Liver (tissue), 9 donors: Measurements from ENCODE around the gene ITIH5. TPM values are rescaled to one million over a fixed set of nuclear protein-coding genes. Genes with fewer than 3 reads are reported as not detected.

Experiments
- DNase-seq: peaks from one replicate; pipeline ENCODE4 v3.0.0-alpha.2; 2017; ENCODE audit warnings: low spot score
- H3K27ac ChIP-seq, 2 donors: one replicate each; pipeline ENCODE4 v1.7.0; 2013; ENCODE audit warnings: inconsistent platforms in 2 of 2, low read length in 2 of 2, control low read depth in 1 of 2, low read depth in 1 of 2, mild to moderate bottlenecking in 1 of 2
- H3K27me3 ChIP-seq, 4 donors: one replicate each; pipeline versions ENCODE4 v1.6.1 to v1.7.0; 2013; ENCODE audit warnings: low read length in 3 of 4, inconsistent platforms in 1 of 4, mild to moderate bottlenecking in 1 of 4, moderate library complexity in 1 of 4; ENCODE audit not compliant: control insufficient read depth in 4 of 4, insufficient read depth in 4 of 4
- H3K36me3 ChIP-seq, 4 donors: one replicate each; pipeline versions ENCODE4 v1.6.1 to v1.7.0; 2013; ENCODE audit warnings: low read length in 3 of 4, mild to moderate bottlenecking in 3 of 4, low read depth in 1 of 4, moderate library complexity in 1 of 4; ENCODE audit not compliant: control insufficient read depth in 4 of 4, insufficient read depth in 3 of 4
- H3K4me1 ChIP-seq, 4 donors: one replicate each; pipeline versions ENCODE4 v1.6.1 to v1.7.0; 2013; ENCODE audit warnings: low read length in 3 of 4, mild to moderate bottlenecking in 3 of 4, moderate library complexity in 1 of 4; ENCODE audit not compliant: control insufficient read depth in 4 of 4, insufficient read depth in 4 of 4
- H3K4me3 ChIP-seq, 3 donors: one replicate each; pipeline versions ENCODE4 v1.6.1 to v1.7.0; 2013; ENCODE audit warnings: low read length in 3 of 3, control low read depth in 1 of 3, low read depth in 1 of 3, mild to moderate bottlenecking in 1 of 3
- H3K9ac ChIP-seq, 2 donors: one replicate each; pipeline ENCODE4 v1.7.0; 2013; ENCODE audit warnings: low read length in 2 of 2, mild to moderate bottlenecking in 2 of 2, moderate library complexity in 2 of 2, control low read depth in 1 of 2, low read depth in 1 of 2
- H3K9me3 ChIP-seq, 4 donors: one replicate each; pipeline versions ENCODE4 v1.6.1 to v1.7.0; 2013; ENCODE audit warnings: low read length in 3 of 4; ENCODE audit not compliant: control insufficient read depth in 4 of 4
- EGR1 ChIP-seq, 2 donors: IDR thresholded peaks; 2 replicates each; pipeline ENCODE4 v1.6.1; 2016 to 2018; ENCODE audit warnings: antibody characterized with exemption in 2 of 2, low read depth in 2 of 2
- FOXA1 ChIP-seq: IDR thresholded peaks from 2 replicates; pipeline ENCODE4 v1.6.1; 2016; ENCODE audit warnings: antibody characterized with exemption
- FOXA2 ChIP-seq: IDR thresholded peaks from 2 replicates; pipeline ENCODE4 v1.6.1; 2016; ENCODE audit warnings: antibody characterized with exemption
- GABPA ChIP-seq, 2 donors: IDR thresholded peaks in 1 of 2; conservative IDR thresholded peaks in 1 of 2; 2 replicates each; pipeline ENCODE4 v1.6.1; 2016; ENCODE audit warnings: antibody characterized with exemption in 2 of 2, mild to moderate bottlenecking in 1 of 2, moderate library complexity in 1 of 2
- HNF4A ChIP-seq, 2 donors: conservative IDR thresholded peaks; 2 replicates each; pipeline ENCODE4 v1.6.1; 2016; ENCODE audit warnings: antibody characterized with exemption in 2 of 2, mild to moderate bottlenecking in 2 of 2
- HNF4G ChIP-seq: IDR thresholded peaks from 2 replicates; pipeline ENCODE4 v1.6.1; 2016; ENCODE audit warnings: antibody characterized with exemption
- JUND ChIP-seq, 2 donors: IDR thresholded peaks; 2 replicates each; pipeline ENCODE4 v1.6.1; 2016; ENCODE audit warnings: antibody characterized with exemption in 2 of 2
- NR2F2 ChIP-seq: IDR thresholded peaks from 2 replicates; pipeline ENCODE4 v1.6.1; 2016; ENCODE audit warnings: antibody characterized with exemption
- RAD21 ChIP-seq, 2 donors: IDR thresholded peaks; 2 replicates each; pipeline ENCODE4 v1.6.1; 2016; ENCODE audit warnings: antibody characterized with exemption in 2 of 2, mild to moderate bottlenecking in 2 of 2
- REST ChIP-seq: IDR thresholded peaks from 2 replicates; pipeline ENCODE4 v1.6.1; 2016; ENCODE audit warnings: antibody characterized with exemption, mild to moderate bottlenecking
- RXRA ChIP-seq, 2 donors: IDR thresholded peaks; 2 replicates each; pipeline ENCODE4 v1.6.1; 2017 to 2018; ENCODE audit warnings: antibody characterized with exemption in 2 of 2, mild to moderate bottlenecking in 1 of 2
- SP1 ChIP-seq: IDR thresholded peaks from 2 replicates; pipeline ENCODE4 v1.6.1; 2018; ENCODE audit warnings: antibody characterized with exemption, mild to moderate bottlenecking
- TAF1 ChIP-seq: conservative IDR thresholded peaks from 2 replicates; pipeline ENCODE4 v1.6.1; 2016; ENCODE audit warnings: antibody characterized with exemption, mild to moderate bottlenecking
- YY1 ChIP-seq: IDR thresholded peaks from 2 replicates; pipeline ENCODE4 v1.6.1; 2016; ENCODE audit warnings: antibody characterized with exemption, mild to moderate bottlenecking
- WGBS: extraction: QIAGEN DNeasy Blood & Tissue Kit; methylation state at CpG from one replicate; pipeline ENCODE4 v1.1.7; 2013; 5-methylcytosine and 5-hydroxymethylcytosine counted together
- polyA plus RNA-seq, 2 donors: library from polyadenylated mRNA; stranded (reverse) in 1 of 2; unstranded in 1 of 2; fragments of 200-250 nt in 1 of 2; fragments of >200 nt in 1 of 2; fragmentation: Nextera tagmentation in 1 of 2; extraction: Ambion mirVana in 1 of 2; gene quantifications; one replicate each; pipeline versions ENCODE4 v1.2.1 to v1.2.3, GENCODE V29; 2013 to 2015
- total RNA-seq, 2 donors: library from RNA; depleted of rRNA; stranded (reverse); fragments of >200 nt; gene quantifications; one replicate each; pipeline ENCODE4 v1.2.3, GENCODE V29; 2014
- TF ChIP-seq, protein P1 (sequence below): IDR thresholded peaks from 2 replicates; pipeline ENCODE4 v1.6.1; 2016; ENCODE audit warnings: antibody characterized with exemption
- TF ChIP-seq, protein P2 (sequence below): fragments of 150-350 bp; IDR thresholded peaks from 2 replicates; pipeline ENCODE4 v1.5.1; 2017; ENCODE audit warnings: improper control_type of control experiment, low read depth, low read length; ENCODE audit not compliant: missing input control
- TF ChIP-seq, protein P3 (sequence below): IDR thresholded peaks from 2 replicates; pipeline ENCODE4 v1.6.1; 2016; ENCODE audit warnings: antibody characterized with exemption
- TF ChIP-seq, protein P4 (sequence below): IDR thresholded peaks from 2 replicates; pipeline ENCODE4 v1.6.1; 2016; ENCODE audit warnings: antibody characterized with exemption
- donor health status: healthy.
- donor health status: healthy.
- donor health status: healthy.
- donor health status: healthy.
- donor health status: healthy.

Gene ITIH5
- total and polyA plus RNA-seq, 4 donors, result 0.60 to 1.3 (median 0.98) TPM

GRCh38 chr10:7527468-7527867, 139.3 kb downstream of the ITIH5 start:
- Histone ChIP-seq H3K9ac (no peak overlapping the region), H3K4me1 (no peaks in the 10 kb centered on the region), H3K9me3 (no peaks in the 10 kb centered on the region), H3K27ac (no peak overlapping the region), H3K27me3 (peaks cover 0 to 5% (median 1%) of the 10 kb centered on the region in 4 donors), H3K36me3 (no peaks in the 10 kb centered on the region), H3K4me3 (no peak overlapping the region)
- WGBS, result 93% methylated on average over 1 of the region's 1 CpG
- TF ChIP-seq SP1, result no peak
- no peak for TF ChIP-seq FOXA1
- TF ChIP-seq TAF1, result no peak
- TF ChIP-seq GABPA (IDR thresholded peaks at IDR 0.05 in 1 of 2, conservative IDR thresholded peaks at IDR 0.05 in 1 of 2), result no peak
- TF ChIP-seq RAD21 (IDR thresholded peaks at IDR 0.05), result no peak
- TF ChIP-seq EGR1 (IDR thresholded peaks at IDR 0.05; ENCODE audit: low read depth in 2 of 2), result no peak
- TF ChIP-seq, protein P1, sequence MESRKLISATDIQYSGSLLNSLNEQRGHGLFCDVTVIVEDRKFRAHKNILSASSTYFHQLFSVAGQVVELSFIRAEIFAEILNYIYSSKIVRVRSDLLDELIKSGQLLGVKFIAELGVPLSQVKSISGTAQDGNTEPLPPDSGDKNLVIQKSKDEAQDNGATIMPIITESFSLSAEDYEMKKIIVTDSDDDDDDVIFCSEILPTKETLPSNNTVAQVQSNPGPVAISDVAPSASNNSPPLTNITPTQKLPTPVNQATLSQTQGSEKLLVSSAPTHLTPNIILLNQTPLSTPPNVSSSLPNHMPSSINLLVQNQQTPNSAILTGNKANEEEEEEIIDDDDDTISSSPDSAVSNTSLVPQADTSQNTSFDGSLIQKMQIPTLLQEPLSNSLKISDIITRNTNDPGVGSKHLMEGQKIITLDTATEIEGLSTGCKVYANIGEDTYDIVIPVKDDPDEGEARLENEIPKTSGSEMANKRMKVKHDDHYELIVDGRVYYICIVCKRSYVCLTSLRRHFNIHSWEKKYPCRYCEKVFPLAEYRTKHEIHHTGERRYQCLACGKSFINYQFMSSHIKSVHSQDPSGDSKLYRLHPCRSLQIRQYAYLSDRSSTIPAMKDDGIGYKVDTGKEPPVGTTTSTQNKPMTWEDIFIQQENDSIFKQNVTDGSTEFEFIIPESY, result no peak
- TF ChIP-seq NR2F2, result no peak
- TF ChIP-seq, protein P2, sequence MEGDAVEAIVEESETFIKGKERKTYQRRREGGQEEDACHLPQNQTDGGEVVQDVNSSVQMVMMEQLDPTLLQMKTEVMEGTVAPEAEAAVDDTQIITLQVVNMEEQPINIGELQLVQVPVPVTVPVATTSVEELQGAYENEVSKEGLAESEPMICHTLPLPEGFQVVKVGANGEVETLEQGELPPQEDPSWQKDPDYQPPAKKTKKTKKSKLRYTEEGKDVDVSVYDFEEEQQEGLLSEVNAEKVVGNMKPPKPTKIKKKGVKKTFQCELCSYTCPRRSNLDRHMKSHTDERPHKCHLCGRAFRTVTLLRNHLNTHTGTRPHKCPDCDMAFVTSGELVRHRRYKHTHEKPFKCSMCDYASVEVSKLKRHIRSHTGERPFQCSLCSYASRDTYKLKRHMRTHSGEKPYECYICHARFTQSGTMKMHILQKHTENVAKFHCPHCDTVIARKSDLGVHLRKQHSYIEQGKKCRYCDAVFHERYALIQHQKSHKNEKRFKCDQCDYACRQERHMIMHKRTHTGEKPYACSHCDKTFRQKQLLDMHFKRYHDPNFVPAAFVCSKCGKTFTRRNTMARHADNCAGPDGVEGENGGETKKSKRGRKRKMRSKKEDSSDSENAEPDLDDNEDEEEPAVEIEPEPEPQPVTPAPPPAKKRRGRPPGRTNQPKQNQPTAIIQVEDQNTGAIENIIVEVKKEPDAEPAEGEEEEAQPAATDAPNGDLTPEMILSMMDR, result no peak
- TF ChIP-seq HNF4A (conservative IDR thresholded peaks at IDR 0.05), result no peak
- TF ChIP-seq YY1, result no peak
- TF ChIP-seq, protein P3, sequence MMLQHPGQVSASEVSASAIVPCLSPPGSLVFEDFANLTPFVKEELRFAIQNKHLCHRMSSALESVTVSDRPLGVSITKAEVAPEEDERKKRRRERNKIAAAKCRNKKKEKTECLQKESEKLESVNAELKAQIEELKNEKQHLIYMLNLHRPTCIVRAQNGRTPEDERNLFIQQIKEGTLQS, result no peak
- no peak for TF ChIP-seq HNF4G
- no peak for TF ChIP-seq REST
- TF ChIP-seq RXRA (IDR thresholded peaks at IDR 0.05), result no peak
- DNase-seq, result no peak

- Histone ChIP-seq H3K9ac (no peak overlapping the region), H3K4me3 (no peak overlapping the region), H3K36me3 (no peaks in the 10 kb centered on the region), H3K4me1 (no peaks in the 10 kb centered on the region), H3K9me3 (no peaks in the 10 kb centered on the region), H3K27ac (no peak overlapping the region), H3K27me3 (no peaks in the 10 kb centered on the region)
- no peak for DNase-seq
- WGBS, result 88% methylated on average over 19 of the region's 19 CpGs
- TF ChIP-seq RAD21 (IDR thresholded peaks at IDR 0.05) (no peak), EGR1 (IDR thresholded peaks at IDR 0.05; ENCODE audit: low read depth in 2 of 2) (no peak), FOXA2 (no peak), SP1 (no peak), NR2F2 (no peak), FOXA1 (no peak), HNF4G (no peak), RXRA (IDR thresholded peaks at IDR 0.05) (no peak), JUND (IDR thresholded peaks at IDR 0.05) (no peak), GABPA (IDR thresholded peaks at IDR 0.05 in 1 of 2, conservative IDR thresholded peaks at IDR 0.05 in 1 of 2) (no peak), TAF1 (no peak), REST (no peak), YY1 (no peak)
- TF ChIP-seq, protein P4, sequence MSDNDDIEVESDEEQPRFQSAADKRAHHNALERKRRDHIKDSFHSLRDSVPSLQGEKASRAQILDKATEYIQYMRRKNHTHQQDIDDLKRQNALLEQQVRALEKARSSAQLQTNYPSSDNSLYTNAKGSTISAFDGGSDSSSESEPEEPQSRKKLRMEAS, result no peak
- TF ChIP-seq, protein P2, result no peak
Observed at GRCh38 chr10:7526017-7526400, 140.8 kb downstream of the ITIH5 start.
